Ishikawa (cell line): ENCODE results near the gene MEG3.

Experiments used
- CEBPB ChIP-seq: IDR thresholded peaks from 2 replicates; pipeline ENCODE4 v1.6.1; 2012
- EGR1 ChIP-seq: IDR thresholded peaks from 2 replicates; pipeline ENCODE4 v1.6.1; 2012
- EP300 ChIP-seq: IDR thresholded peaks from 2 replicates; pipeline ENCODE4 v1.6.1; 2012; ENCODE audit warnings: borderline replicate concordance
- FOXM1 ChIP-seq: IDR thresholded peaks from 2 replicates; pipeline ENCODE4 v1.6.1; 2012; ENCODE audit warnings: low read depth, borderline replicate concordance
- MAX ChIP-seq: IDR thresholded peaks from 2 replicates; pipeline ENCODE4 v1.6.1; 2012
- RAD21 ChIP-seq: IDR thresholded peaks from 2 replicates; pipeline ENCODE4 v1.6.1; 2012; ENCODE audit warnings: low read depth
- TAF1 ChIP-seq: IDR thresholded peaks from 2 replicates; pipeline ENCODE4 v1.6.1; 2012; ENCODE audit warnings: low read depth, mild to moderate bottlenecking

- no peak for TF ChIP-seq EP300
- no peak for TF ChIP-seq RAD21
- TF ChIP-seq MAX: no peak
- TF ChIP-seq FOXM1: no peak
- TF ChIP-seq EGR1: no peak
- no peak for TF ChIP-seq TAF1
- no peak for TF ChIP-seq CEBPB
These were observed 47.2 kb downstream of the MEG3 start for GRCh38 chr14:100873096-100873482.
